GM23248 (cell line): ENCODE measurements around the gene CAPN13. TPM values are rescaled to one million over a fixed set of nuclear protein-coding genes. Genes with fewer than 3 reads are reported as not detected.

Source experiments
- DNase-seq: peaks from one replicate; pipeline ENCODE4 v3.0.0-alpha.2; 2015
- H2AFZ ChIP-seq: fragments of 200-600 bp; sonication (generic); 2 replicates; pipeline ENCODE4 v1.6.1; 2016; ENCODE audit warnings: antibody characterized with exemption
- H3F3A ChIP-seq: fragments of 200-600 bp; sonication (generic); 2 replicates; pipeline ENCODE4 v1.6.1; 2016; ENCODE audit warnings: mild to moderate bottlenecking, antibody characterized with exemption, mixed run types; ENCODE audit not compliant: insufficient read depth
- H3K27ac ChIP-seq: fragments of 200-600 bp; sonication (generic); 2 replicates; pipeline ENCODE4 v1.5.1; 2016; ENCODE audit warnings: mild to moderate bottlenecking
- H3K27me3 ChIP-seq: fragments of 200-600 bp; sonication (generic); replicated peaks from 2 replicates; pipeline ENCODE4 v1.6.1; 2016; ENCODE audit warnings: mild to moderate bottlenecking; ENCODE audit not compliant: insufficient read depth
- H3K36me3 ChIP-seq: fragments of 200-600 bp; sonication (generic); 2 replicates; pipeline ENCODE4 v1.6.1; 2016; ENCODE audit warnings: low read depth, mild to moderate bottlenecking
- H3K4me1 ChIP-seq: fragments of 200-600 bp; sonication (generic); 2 replicates; pipeline ENCODE4 v1.6.1; 2016; ENCODE audit warnings: mild to moderate bottlenecking; ENCODE audit not compliant: insufficient read depth
- H3K4me2 ChIP-seq: fragments of 200-600 bp; sonication (generic); one replicate; pipeline ENCODE4 v1.6.1; 2016; ENCODE audit warnings: mild to moderate bottlenecking; ENCODE audit not compliant: unreplicated experiment
- H3K4me3 ChIP-seq: fragments of 200-600 bp; sonication (generic); 2 replicates; pipeline ENCODE4 v1.5.1; 2016; ENCODE audit warnings: mild to moderate bottlenecking
- H3K79me2 ChIP-seq: fragments of 200-600 bp; sonication (generic); 2 replicates; pipeline ENCODE4 v1.6.1; 2016; ENCODE audit warnings: mild to moderate bottlenecking; ENCODE audit not compliant: insufficient read depth
- H3K9ac ChIP-seq: fragments of 200-600 bp; sonication (generic); 2 replicates; pipeline ENCODE4 v1.6.1; 2016; ENCODE audit warnings: mild to moderate bottlenecking
- H3K9me2 ChIP-seq: fragments of 200-600 bp; sonication (generic); 2 replicates; pipeline ENCODE4 v1.6.1; 2016; ENCODE audit warnings: mixed run types, mild to moderate bottlenecking, moderate library complexity; ENCODE audit not compliant: insufficient read depth
- H3K9me3 ChIP-seq: fragments of 200-600 bp; sonication (generic); one replicate; pipeline ENCODE4 v1.6.1; 2017; ENCODE audit warnings: low read depth
- H4K20me1 ChIP-seq: fragments of 200-600 bp; sonication (generic); 2 replicates; pipeline ENCODE4 v1.6.0; 2016; ENCODE audit not compliant: insufficient read depth
- EZH2 ChIP-seq: fragments of 200-600 bp; sonication (generic); IDR thresholded peaks from 2 replicates; pipeline ENCODE4 v1.6.1; 2018; ENCODE audit warnings: antibody characterized with exemption, mild to moderate bottlenecking; ENCODE audit not compliant: insufficient read depth, poor library complexity, severe bottlenecking
- EZH2phosphoT487 ChIP-seq: fragments of 200-600 bp; sonication (generic); IDR thresholded peaks from 2 replicates; pipeline ENCODE4 v1.6.1; 2018; ENCODE audit warnings: antibody characterized with exemption, moderate library complexity, mild to moderate bottlenecking, low read depth; ENCODE audit not compliant: insufficient read depth
- WGBS, 2 experiments: methylation state at CpG; one replicate each; pipeline ENCODE4 v1.1.6; 2015 to 2017; ENCODE audit warnings: low lambda C conversion rate in 2 of 2, low coverage in 1 of 2; ENCODE audit errors: missing lambda C conversion rate in 2 of 2; 5-methylcytosine and 5-hydroxymethylcytosine counted together
- in situ Hi-C: fragments of 300-500 bp; cut with MboI; formaldehyde crosslinking; loops from 2 replicates; pipeline ENCODE4 v1.15.0; 2020
- polyA plus RNA-seq: library from polyadenylated mRNA; unstranded; fragments of >200 nt; fragmentation: Nextera tagmentation; extraction: Ambion mirVana; gene quantifications from 2 replicates; pipeline ENCODE4 v1.2.1, GENCODE V29; 2016
- total RNA-seq: library from RNA; depleted of rRNA; stranded (reverse); fragments of >200 nt; shearing (Covaris generic); gene quantifications from 2 replicates; pipeline ENCODE4 v1.2.3, GENCODE V29; 2014

The CAPN13 gene
- total and polyA plus RNA-seq, 2 experiments from 2014 or later: not detected

DNA sequence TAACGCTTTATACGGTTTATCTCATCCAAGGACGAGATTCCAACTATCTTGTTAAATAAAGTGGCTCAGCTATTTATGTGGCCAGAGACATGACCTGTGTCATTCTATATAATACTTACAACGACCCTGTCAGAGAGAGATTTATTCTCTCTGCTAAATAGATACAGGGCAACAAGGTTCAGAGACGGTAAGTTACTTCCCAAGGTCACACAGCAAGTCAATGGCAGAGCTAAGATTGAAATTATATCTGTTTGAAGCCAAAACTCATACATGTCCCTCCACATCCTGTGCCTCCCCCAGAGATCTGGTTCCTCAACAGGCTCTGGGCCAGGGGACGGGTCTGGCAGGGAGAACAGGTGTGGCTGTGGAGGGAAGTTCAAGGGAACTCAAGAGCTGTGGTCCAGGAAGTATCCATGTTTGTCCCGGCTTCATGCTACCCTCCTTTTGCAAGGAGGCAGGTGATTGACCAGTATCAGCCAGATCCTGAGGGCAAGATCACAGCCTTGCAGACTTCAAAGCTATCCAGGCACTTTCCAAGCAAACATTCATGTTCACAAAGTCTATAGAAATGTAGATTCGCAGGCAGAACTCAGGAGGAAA, 99.8 kb downstream of the CAPN13 start:
- Histone ChIP-seq H3K79me2 (no peaks in the 10 kb centered on the region), H3K9me2 (no peaks in the 10 kb centered on the region), H3K9ac (no peak overlapping the region), H4K20me1 (no peaks in the 10 kb centered on the region), H3K36me3 (no peaks in the 10 kb centered on the region), H3K4me2 (no peak overlapping the region), H3K9me3 (peaks cover 3% of the 10 kb centered on the region), H3F3A (peaks cover 3% of the 10 kb centered on the region; the same call in 1 of the 2 replicates), H3K27me3 (no peaks in the 10 kb centered on the region), H3K4me3 (no peak overlapping the region), H2AFZ (no peak overlapping the region), H3K27ac (no peak overlapping the region), H3K4me1 (no peaks in the 10 kb centered on the region)
- no peak for DNase-seq
- 45 to 46% methylated on average over 8 of the region's 8 CpGs for WGBS, 2 experiments
- TF ChIP-seq EZH2phosphoT487: no peak
- no peak for TF ChIP-seq EZH2
- in situ Hi-C loops: loop anchor here (10.0 kb wide), 2 partner anchors 503 to 543 kb away; no protein-coding TSS in a partner anchor

DNA sequence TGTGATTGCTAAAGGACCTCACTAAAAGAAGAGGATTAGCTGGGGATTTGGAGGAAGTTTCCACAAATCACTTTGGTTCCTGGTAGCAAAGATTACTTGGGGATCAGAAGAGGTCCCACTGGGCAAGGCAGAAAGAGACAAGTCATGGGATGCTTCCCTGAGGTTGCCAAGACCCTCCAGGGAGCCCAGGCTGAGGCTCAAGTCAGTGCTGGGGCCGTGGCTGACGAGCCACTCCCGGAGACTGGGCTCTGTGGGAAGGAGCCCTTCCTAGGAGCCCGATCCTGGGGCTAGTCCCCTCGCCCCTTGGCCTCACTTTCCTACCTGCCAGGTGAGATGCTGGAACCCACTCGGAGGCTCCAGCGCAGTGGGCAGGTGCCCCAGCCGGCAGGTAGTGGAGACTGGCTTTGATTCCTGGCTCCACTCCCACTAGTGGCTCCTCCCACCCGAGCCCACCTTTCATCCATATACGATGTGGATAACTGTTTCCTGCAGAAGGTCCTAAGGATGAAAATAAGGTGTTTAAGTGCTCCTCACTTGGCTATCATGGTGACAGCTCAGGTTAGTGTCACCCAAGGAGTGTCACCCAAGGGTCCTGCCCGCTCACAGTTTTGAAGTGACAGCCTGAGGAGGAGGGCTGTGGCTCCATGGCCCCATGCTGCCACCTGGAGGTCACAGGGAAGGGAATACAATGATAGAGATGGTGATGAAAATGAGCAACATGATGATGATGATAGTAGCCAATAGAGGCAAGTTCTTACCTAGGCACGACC, 100.5 kb downstream of the CAPN13 start:
- Histone ChIP-seq H4K20me1 (no peaks in the 10 kb centered on the region), H3K9me2 (no peaks in the 10 kb centered on the region), H3K4me3 (no peak overlapping the region), H3K9me3 (peaks cover 7% of the 10 kb centered on the region), H3K79me2 (no peaks in the 10 kb centered on the region), H3K27ac (no peak overlapping the region), H3K9ac (no peak overlapping the region), H2AFZ (no peak overlapping the region), H3F3A (peaks cover 7% of the 10 kb centered on the region), H3K36me3 (no peaks in the 10 kb centered on the region), H3K27me3 (no peaks in the 10 kb centered on the region), H3K4me1 (no peaks in the 10 kb centered on the region), H3K4me2 (no peak overlapping the region)
- in situ Hi-C loops: loop anchor here (10.0 kb wide), 2 partner anchors 502 to 542 kb away; no protein-coding TSS in a partner anchor
- WGBS, 2 experiments: 38 to 43% methylated on average over 12 of the region's 12 CpGs
- DNase-seq: peak; percentile 77
- TF ChIP-seq EZH2phosphoT487 (no peak), EZH2 (no peak)

GRCh38 chr2:30705711-30706533, 101.3 kb downstream of the CAPN13 start:
- Histone ChIP-seq H3K27me3 (no peaks in the 10 kb centered on the region), H3K4me2 (no peak overlapping the region), H3F3A (peaks cover 8% of the 10 kb centered on the region), H4K20me1 (no peaks in the 10 kb centered on the region), H3K9ac (no peak overlapping the region), H3K36me3 (no peaks in the 10 kb centered on the region), H3K4me3 (no peak overlapping the region), H3K9me3 (peaks cover 7% of the 10 kb centered on the region), H2AFZ (no peak overlapping the region), H3K79me2 (no peaks in the 10 kb centered on the region), H3K4me1 (no peaks in the 10 kb centered on the region), H3K27ac (no peak overlapping the region), H3K9me2 (no peaks in the 10 kb centered on the region)
- no peak for DNase-seq
- WGBS, 2 experiments: 95 to 96% methylated on average over 10 of the region's 10 CpGs
- TF ChIP-seq EZH2 (no peak), EZH2phosphoT487 (no peak)
- in situ Hi-C loops: loop anchor here (10.0 kb wide), 2 partner anchors 501 to 541 kb away; no protein-coding TSS in a partner anchor

GRCh38 chr2:30705056-30705455, 102.2 kb downstream of the CAPN13 start:
- no peak overlapping the region for H2AFZ ChIP-seq

More at GRCh38 chr2:30705056-30705455, 102.2 kb downstream of the CAPN13 start:
- peaks cover 7% of the 10 kb centered on the region for H3K9me3 ChIP-seq
- no peaks in the 10 kb centered on the region for H3K4me1 ChIP-seq
- TF ChIP-seq EZH2: no peak
- TF ChIP-seq EZH2phosphoT487: no peak
- H3F3A ChIP-seq: peaks cover 8% of the 10 kb centered on the region
- H3K36me3 ChIP-seq: no peaks in the 10 kb centered on the region
- no peak overlapping the region for H3K4me3 ChIP-seq
- WGBS, 2 experiments: 93 to 95% methylated on average over 5 of the region's 5 CpGs
- H3K4me2 ChIP-seq: no peak overlapping the region
- no peak overlapping the region for H3K9ac ChIP-seq
- H3K27ac ChIP-seq: no peak overlapping the region
- H3K9me2 ChIP-seq: no peaks in the 10 kb centered on the region
- H4K20me1 ChIP-seq: no peaks in the 10 kb centered on the region
- no peaks in the 10 kb centered on the region for H3K27me3 ChIP-seq
- in situ Hi-C loops: loop anchor here (10.0 kb wide), 2 partner anchors 500 to 540 kb away; no protein-coding TSS in a partner anchor
- DNase-seq: no peak
- no peaks in the 10 kb centered on the region for H3K79me2 ChIP-seq
